NCI-H526 (cell line): ENCODE measurements around the gene ISL1.
A peak's percentile ranks its signal among the peaks of the same experiment; 100 is the strongest.

Experiments used
- DNase-seq, 2 experiments: peaks; one replicate each; lab custom pipeline; 2025; lab: John Stamatoyannopoulos, UW

The ISL1 gene

DNA sequence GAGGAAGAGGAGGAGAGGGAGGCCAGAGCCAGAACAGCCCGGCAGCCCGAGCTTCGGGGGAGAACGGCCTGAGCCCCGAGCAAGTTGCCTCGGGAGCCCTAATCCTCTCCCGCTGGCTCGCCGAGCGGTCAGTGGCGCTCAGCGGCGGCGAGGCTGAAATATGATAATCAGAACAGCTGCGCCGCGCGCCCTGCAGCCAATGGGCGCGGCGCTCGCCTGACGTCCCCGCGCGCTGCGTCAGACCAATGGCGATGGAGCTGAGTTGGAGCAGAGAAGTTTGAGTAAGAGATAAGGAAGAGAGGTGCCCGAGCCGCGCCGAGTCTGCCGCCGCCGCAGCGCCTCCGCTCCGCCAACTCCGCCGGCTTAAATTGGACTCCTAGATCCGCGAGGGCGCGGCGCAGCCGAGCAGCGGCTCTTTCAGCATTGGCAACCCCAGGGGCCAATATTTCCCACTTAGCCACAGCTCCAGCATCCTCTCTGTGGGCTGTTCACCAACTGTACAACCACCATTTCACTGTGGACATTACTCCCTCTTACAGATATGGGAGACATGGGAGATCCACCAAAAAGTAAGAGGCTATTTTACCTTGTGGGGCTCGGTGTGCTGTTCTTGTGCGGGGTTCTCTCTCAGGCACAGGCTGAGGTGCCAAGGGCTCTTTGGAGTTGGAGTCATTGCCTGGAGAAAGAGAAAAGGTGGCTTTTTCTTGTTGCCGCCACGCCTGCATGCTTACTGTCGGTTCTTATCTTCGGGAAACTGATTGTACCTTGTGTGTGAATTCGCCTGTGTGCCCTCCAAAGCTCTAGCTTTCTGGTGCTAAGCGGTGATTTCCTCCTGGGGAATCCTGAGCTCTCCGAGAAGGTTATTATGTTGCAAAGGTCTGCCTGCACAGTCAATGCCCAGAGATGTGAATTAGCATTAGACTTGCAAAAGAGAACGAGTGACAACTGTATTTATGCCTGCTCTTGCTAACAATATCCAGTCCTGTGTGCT is at the start of gene ISL1:
ISL1 (plus strand) TSS at position 318 of the 991 bp plus-strand sequence; CDS start at position 542, 224 bp downstream.
- peak in 1 of 2 experiments; percentile 12 for DNase-seq

DNA sequence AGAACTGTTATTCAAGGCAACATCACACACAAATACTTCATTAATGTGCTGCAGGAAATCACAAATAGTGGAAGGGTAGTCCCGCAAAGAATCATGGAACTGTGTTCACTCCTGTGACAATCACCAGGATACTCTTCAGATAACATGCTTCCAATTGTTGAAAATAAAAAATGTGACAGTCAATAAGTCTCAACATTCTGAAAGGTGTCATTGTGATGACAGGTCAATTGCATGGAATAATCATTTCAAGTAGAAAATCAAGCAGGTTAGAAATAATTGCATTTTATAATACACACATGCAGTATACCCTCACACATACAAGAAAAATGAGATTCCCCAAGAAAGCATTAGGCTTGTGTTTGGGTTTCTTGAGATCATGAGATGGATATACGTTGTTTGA is 46.4 kb upstream of the ISL1 start:
- DNase-seq: no peak

DNA sequence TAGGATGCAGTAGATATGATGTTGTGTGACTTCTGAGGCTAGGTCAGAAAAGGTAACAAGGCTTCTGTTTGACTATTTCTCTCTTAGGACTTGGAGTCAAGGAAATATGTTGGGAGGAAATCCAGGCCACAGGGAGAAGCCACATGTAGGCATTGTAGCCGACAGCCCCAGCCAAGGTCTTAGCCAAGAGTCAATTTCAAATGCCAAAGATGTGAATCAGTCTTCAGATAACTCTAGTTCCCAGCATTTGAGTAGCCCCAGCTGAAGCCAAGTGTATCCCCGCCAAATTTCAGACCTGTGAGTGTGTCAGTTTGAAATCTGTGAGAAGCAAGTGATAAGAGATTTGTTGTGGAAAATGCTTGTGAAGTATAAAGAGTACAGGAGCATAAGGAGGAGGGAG is 38.1 kb upstream of the ISL1 start:
- no peak for DNase-seq

DNA sequence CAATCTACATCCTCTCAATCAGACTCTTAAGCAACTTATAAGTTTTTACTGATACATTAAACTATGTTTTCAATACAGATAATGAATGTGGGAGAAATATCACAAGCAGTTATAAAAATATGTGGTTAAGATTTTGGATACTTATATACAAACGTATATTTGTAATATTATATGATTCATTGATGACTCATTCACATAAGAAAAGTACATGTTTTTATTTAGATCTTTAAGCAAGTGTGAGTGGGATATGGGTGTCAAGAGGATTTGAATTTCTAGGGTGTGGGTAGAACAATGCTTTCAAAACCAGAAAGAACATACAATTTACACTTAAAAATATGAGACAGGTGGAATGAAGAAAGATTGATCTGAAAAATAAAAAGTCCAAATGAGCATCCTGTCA is 36.1 kb upstream of the ISL1 start:
- no peak for DNase-seq

DNA sequence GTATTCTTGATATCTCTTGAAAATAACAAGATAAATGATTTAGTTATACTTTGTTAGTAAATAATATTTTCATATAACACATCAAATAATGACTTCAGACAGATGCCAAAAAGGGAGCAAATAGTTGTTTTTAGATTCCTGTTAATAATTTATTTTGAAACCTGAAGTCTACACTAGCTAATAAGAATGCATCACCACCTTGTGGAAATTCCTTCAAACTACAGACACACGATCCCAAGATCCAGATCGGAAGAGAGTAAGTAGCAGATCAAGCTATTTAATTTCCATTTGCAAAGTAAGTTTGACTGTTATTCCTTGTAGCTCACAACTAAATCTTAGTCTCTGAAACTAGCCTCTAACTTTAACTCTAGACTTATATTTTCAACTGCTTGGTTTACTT is 35.5 kb upstream of the ISL1 start:
- DNase-seq: no peak

DNA sequence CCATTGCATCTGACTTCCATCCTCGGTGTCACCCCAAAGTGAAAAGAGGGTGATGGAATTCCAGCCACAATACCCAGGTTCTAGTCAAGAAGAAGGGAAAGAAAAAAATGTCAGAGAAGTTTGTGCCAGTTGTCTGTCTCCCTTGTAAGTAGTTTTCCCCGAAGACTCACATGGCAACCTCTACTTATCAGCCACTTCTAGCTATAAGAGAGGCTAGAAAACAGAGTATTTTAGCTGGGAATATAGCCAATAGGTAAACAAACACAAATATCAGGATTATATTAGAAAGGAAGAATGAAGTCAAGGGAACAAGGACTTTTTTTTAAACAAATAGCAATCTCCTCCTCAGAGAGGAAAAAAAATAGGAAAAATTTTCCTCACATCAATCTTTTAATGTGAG is 12.2 kb upstream of the ISL1 start:
- no peak for DNase-seq

DNA sequence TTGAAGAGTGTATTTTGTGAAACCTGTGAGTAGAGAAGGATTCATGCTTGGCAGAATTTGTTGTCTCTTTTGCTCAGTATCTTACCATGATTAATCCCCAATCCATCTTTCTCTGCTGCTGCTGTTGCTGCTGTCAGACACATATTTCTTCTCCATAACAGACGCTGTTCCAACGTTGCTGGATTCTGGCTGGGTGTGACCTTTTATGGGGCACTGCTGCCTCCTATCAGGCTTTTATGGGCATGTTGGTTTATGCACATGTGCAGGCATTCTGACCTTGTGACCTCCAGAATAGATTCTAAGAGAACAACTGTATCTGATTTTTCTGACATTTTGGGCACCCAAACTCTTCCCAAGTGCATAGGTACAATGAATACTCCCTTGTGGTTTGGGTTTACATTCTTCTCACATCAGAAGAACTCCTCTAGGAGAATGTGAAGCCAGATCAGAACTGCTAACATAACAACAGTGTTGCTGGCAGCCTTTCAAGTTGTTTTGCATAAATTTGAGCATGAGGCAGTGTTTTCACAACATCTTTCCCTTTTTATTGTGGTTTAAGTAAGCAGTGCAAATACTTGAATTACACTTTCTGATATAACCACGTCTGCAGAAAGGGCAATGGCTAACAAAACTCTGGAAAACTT is 9.2 kb upstream of the ISL1 start:
- no peak for DNase-seq

DNA sequence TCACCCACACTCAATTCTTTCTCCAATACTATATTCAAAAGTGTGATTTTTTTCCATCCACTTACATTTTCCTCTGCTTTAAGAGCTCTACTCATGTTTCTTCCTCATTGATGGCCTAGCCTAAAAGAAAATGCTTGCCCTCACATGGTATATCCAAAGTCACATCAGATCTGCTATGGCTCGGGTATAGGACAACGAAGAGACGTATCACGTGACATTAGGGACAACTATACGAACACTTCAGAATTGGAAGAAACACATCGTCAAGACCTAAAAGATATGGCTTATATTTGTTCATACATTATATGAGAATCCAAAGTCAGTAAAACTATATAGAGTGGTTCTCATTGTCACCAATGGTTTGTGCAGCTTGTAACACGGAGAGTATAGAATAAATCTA is 8.2 kb upstream of the ISL1 start:
- DNase-seq: no peak

DNA sequence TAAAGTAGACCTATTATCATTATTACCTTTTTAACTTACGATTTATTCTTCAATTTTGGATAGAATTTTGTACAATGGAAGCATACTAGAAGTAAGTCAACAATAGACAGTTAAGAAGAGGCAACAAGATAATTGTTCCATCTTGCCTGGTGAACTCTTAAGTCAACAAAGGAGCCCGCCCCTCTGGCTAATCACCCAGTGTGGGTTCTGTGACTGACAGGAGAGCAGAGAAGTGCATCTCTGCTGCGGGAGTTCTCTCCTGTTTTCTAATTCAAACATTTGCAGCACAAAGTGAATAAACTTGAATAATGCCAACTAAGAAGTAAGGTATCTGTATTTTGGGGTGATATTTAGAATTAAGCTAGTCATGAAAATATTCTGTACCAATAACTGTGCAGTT is 6.7 kb upstream of the ISL1 start:
- no peak for DNase-seq

DNA sequence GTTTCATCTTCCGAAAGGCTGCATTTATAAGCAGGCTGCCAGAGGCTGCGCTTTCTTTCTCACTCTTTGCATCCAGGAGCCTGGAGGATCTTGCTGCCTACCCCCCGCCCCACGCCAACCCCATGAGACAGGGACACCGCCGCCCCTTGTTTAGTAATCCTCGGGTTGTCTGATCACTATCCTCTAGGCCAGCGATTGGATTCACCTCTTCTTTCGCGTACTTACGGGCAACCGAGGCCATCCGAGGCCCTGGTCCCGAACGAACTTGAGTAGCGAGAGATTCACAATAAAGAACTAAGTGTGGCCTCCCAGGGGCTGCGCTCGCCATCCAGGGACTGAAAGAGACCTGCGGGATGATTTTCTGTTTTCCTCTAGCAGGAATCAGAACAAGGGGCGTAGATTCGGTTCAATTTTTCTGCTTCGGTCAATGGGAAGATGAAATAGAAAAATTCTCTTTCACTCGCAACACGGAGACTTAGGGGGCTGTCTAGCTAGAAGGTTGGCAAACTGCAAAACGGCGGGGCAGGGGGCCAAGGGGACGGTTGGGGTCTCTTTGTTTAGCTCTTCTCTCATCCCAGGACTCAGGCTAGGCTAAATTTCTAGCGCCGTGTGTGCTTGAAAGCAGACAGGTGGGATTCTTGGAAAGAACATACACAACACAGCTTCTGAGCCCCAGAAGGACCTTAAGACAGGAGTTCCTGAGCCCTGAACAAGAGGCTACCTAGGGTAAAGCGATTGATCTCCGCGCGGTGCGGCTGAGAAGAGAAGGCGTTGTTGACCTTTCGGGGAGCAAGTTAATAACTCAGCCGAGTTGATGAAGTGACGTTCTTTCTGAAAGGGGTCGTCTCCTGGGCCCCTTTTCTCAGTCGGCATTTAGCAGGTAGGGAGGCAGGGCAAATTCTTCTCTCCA is 5.8 kb upstream of the ISL1 start:
- no peak for DNase-seq

DNA sequence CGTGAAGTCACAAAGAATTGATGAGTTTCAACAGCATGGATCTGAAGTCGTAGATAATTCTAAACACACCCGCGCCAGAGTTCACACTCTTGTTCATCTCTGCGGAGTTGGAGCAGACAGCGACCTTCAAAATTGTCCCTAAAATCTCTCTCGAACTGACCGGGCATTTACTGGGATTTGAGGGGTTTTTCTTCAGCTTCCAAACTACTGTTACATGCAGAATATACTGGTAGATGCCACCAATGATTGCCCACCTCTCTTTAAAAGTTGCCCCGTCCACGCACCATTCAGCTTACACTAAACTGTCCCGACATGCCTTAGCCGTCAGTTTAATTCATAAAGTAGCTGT is 5.2 kb upstream of the ISL1 start:
- no peak for DNase-seq

DNA sequence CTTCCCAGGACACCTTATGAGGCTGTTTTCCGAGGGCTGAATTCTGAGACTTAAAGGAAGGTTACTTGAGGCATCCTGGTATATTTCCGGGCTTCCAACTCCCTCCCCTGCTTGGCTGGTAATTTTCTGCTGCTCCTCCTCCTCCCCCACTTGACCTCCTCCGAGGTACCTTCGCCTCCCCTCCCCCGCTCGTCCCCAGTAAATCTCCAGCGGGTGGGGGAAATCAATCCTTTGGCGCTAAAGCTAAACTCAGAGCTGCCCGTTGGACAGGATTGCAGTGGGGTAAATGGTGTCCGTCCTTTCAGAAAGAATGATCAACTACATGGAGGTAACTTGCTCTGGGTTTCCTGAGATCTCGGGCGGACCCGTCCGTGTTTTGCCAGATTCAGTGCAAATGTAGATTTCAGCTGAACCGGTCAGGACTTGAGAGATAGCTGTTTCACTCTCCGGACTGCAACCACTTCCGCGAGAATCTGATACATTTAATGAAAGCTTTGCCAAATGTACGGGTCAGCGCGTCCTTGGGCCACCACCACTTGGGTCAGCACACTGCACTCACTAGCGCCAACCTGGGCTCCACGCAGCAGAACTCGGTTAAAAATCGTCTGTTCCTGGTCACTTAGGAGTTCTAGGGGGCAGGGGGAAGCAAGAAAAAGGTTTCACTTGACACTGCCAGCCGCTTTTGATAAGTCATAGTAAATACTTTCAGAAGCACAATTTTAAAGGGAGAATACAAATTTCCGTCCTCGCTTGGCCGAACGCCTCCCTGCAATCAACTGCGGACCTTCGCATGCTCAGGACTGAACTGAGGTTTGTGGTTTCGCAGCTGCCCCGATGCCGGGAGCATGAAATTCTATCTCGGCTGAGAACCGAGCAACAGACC is 4.6 kb upstream of the ISL1 start:
- no peak for DNase-seq

DNA sequence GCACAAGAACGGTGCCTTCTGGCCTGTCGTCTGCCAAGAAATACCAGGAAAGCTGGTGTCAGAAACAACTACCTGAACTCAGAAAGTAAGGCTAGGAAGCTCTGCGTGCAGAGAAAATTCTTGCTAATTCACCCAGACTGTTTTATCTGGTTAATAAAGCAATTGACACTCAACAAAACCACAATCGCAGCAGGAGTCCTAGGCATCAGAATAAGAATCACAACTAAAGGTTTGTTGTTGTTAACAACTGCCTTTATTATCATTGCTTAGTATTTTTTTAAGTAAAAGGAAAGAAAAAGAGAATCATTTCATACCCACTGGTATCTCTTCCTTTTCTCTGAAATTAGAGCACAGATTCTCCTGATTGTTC is 3.9 kb upstream of the ISL1 start:
- DNase-seq: no peak

DNA sequence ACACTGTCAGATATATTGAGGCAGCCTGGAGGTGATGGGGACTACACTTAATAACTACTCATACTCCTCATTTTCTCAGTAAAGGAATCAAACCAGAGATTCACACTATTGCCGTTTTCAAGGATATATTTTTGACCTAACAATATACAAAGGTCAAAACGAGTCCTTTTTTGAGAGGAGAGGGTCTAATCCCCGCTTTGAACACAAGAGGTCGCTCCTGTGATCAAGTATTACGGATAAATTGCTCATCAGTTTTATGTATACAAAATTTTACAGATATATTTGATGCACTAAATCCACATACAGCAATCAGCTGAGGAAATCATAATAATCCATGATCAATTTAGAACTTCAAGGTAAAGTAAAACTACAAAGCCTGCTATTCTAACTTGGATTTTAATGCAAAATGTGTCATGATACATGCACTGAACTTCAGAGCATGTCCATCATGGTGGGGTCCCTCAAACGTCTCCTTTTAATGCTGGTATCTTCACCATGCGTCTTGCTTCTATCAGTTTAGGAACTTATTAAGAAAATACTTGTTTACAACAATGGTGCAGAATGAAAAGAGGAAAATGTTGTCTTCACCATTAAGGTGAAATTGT is 2.5 kb upstream of the ISL1 start:
- peak in 1 of 2 experiments; percentile 12 for DNase-seq

DNA sequence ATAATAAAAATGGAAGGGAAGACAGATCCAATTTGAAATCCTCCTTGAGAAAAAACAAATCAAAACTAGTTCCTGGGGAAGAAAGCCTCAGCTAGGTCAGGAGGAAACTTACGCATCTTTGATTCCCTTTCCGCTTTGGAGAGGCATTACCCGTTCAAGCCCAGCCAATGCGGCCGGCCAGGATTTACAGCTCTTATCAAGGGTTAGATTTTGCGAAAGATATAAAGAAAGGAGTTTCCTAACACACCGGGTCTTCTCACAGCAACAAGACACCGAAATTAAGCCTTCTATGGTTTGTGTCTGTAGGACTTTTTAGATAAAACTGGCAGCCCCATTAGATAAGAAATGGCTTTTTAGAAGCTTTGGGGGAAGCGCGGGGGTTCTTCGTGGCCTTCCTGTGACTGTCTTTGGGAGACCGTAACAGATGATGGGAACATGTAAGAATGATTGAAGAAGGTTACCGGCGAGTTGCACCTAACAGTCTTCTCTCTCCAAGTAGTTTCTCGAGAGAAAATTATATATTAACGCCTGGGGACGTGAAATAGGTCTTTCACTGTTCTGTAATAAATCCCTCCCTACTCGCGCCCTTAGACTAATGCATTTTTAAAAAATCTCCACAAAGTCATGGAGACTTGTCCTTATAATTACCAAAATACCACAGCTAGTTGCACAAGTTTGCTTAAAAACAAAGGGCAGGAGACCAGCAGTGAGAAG is 1.3 kb upstream of the ISL1 start:
- DNase-seq: no peak

DNA sequence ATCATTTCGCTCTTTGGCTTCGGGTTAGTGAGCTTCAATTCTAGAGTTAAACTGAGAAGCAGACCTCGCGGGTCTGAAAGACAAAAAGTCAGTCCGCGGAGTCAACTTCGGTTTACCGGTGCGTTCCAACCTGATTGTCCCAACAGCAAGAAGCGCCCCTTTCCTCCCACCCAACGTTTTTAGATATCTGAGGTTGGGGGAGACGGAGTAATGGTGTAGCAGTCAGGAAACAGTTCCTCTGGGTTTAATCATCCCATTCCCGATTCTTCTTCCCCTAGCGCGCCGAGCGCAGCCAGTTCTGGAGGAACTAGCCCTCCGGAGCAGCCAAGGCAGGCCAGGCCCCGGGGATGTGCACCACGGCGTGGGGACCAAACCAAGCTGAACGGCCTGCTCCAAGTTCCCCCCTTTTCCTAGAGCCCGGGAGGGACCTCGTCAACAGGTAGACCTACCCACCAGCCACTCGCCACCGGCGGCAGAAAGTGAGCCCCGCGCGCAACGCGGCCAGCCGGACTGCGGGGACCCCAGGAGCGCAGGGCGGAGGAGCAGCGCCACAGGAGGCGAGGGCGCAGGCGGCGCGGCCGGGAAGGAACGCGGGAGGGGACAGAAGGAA is 622 bp upstream of the ISL1 start:
- DNase-seq: no peak

DNA sequence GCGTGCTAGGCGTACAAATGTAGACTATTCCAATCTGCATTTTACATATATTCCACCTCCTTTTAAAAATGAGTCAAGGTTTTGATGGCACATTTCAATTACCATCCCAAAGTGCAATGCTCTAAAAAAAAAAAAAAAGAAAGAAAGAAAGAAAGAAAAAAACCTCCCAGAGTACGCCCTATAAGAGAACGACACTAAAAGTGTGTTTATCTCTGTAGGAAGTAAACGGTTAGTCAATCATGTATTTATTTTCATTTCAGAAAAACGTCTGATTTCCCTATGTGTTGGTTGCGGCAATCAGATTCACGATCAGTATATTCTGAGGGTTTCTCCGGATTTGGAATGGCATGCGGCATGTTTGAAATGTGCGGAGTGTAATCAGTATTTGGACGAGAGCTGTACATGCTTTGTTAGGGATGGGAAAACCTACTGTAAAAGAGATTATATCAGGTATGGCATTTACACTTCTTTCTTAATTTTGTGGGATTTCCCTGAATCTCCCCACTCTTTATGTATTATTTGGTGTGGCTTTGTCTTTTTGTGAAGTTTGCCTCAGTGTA is 1.1 kb downstream of the ISL1 start:
- DNase-seq: no peak

DNA sequence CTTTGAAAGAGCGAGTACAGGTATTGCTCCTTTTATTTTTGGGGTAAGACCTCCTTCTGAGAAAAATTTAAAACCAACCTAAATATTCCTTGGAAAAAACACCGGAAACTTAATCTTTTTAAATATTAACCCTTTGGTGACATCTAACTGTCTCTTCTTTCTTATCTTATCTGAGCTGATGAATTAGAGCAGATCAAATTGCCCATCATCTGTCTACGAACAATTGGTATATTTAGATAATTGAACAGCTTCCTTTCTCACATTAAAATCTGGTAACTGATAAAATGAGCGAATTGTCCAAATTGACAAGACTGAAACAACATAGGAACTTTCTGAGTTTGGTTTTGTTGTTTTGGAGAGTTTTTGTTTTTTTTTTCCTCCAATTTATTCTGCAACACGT is 2.0 kb downstream of the ISL1 start:
- no peak for DNase-seq
